Osteoblast (primary cell): ENCODE data around the gene TSSC4. TPM values are rescaled to one million over a fixed set of nuclear protein-coding genes. Genes with fewer than 3 reads are reported as not detected.

Experiments used
- DNase-seq: peaks from one replicate; pipeline ENCODE4 v3.0.0; 2011; ENCODE audit warnings: low spot score, mixed read lengths; ENCODE audit not compliant: insufficient read length; ENCODE audit errors: missing footprints
- H2AFZ ChIP-seq: 2 replicates; pipeline ENCODE4 v1.6.0; 2011; ENCODE audit warnings: mild to moderate bottlenecking, low read length
- H3K27ac ChIP-seq: 2 replicates; pipeline ENCODE4 v1.5.1; 2011; ENCODE audit warnings: mild to moderate bottlenecking, low read depth, low read length, moderate library complexity
- H3K27me3 ChIP-seq: 2 replicates; pipeline ENCODE4 v1.6.0; 2012; ENCODE audit warnings: mild to moderate bottlenecking, control low read depth, inconsistent platforms, low read length, moderate library complexity; ENCODE audit not compliant: insufficient read depth
- H3K36me3 ChIP-seq: 2 replicates; pipeline ENCODE4 v1.5.1; 2011; ENCODE audit warnings: mild to moderate bottlenecking, low read length, control low read depth, moderate library complexity; ENCODE audit not compliant: insufficient read depth
- H3K4me1 ChIP-seq: 2 replicates; pipeline ENCODE4 v1.5.1; 2011; ENCODE audit warnings: mild to moderate bottlenecking, low read length, control low read depth, moderate library complexity; ENCODE audit not compliant: insufficient read depth
- H3K4me2 ChIP-seq: 2 replicates; pipeline ENCODE4 v1.6.0; 2011; ENCODE audit warnings: mild to moderate bottlenecking, low read length; ENCODE audit not compliant: insufficient read depth
- H3K4me3 ChIP-seq: fragments of 200-600 bp; sonication (generic); 3 replicates; pipeline ENCODE4 v1.5.1; 2012; ENCODE audit warnings: mild to moderate bottlenecking, low read length, inconsistent platforms; ENCODE audit not compliant: insufficient read depth
- H3K79me2 ChIP-seq: 2 replicates; pipeline ENCODE4 v1.6.0; 2012; ENCODE audit warnings: mild to moderate bottlenecking, low read length, control low read depth, inconsistent platforms; ENCODE audit not compliant: insufficient read depth
- H3K9me3 ChIP-seq: 2 replicates; pipeline ENCODE4 v1.5.1; 2011; ENCODE audit warnings: low read depth, low read length, control low read depth
- H4K20me1 ChIP-seq: 2 replicates; pipeline ENCODE4 v1.6.0; 2012; ENCODE audit warnings: mild to moderate bottlenecking, low read length, control low read depth; ENCODE audit not compliant: insufficient read depth
- total RNA-seq: library from RNA; depleted of rRNA; stranded (reverse); fragments of >200 nt; gene quantifications from 2 replicates; pipeline ENCODE4 v1.2.3, GENCODE V29; 2012
- TF ChIP-seq, protein P1 (sequence below): IDR thresholded peaks from 2 replicates; pipeline ENCODE4 v1.5.1; 2011; ENCODE audit warnings: mild to moderate bottlenecking, low read depth, low read length, moderate library complexity; ENCODE audit errors: extremely low read depth

The TSSC4 gene
- total RNA-seq, 1 donor = 46.7 TPM

DNA sequence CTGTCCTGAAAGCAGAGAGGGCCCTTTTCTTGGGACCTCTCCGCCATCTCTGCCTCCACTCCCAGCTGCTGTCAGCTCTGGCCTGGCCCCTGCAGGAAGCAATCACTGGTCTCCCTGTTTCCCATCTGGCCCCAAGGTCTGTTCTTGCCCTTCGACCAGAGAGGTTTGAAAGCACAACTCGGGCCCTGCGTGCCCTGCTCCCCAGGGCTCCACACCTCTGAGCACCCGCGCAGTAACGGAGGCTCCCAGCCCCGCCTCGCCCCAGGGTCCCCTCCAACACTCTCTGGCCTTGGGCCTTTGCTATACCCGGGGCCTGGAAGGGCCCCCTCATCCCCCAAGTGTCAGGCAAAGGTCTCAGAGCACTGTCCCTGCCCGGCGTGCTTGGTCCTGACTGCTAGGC lies 31.2 kb upstream of the TSSC4 start:
- Histone ChIP-seq H3K4me3 (no peak overlapping the region), H4K20me1 (no peaks in the 10 kb centered on the region), H3K9me3 (no peaks in the 10 kb centered on the region), H3K27me3 (no peaks in the 10 kb centered on the region), H3K4me1 (no peaks in the 10 kb centered on the region), H3K36me3 (no peaks in the 10 kb centered on the region), H3K79me2 (no peaks in the 10 kb centered on the region), H3K4me2 (no peak overlapping the region), H3K27ac (no peak overlapping the region), H2AFZ (no peak overlapping the region)
- peak; percentile 84 for DNase-seq
- TF ChIP-seq, protein P1, sequence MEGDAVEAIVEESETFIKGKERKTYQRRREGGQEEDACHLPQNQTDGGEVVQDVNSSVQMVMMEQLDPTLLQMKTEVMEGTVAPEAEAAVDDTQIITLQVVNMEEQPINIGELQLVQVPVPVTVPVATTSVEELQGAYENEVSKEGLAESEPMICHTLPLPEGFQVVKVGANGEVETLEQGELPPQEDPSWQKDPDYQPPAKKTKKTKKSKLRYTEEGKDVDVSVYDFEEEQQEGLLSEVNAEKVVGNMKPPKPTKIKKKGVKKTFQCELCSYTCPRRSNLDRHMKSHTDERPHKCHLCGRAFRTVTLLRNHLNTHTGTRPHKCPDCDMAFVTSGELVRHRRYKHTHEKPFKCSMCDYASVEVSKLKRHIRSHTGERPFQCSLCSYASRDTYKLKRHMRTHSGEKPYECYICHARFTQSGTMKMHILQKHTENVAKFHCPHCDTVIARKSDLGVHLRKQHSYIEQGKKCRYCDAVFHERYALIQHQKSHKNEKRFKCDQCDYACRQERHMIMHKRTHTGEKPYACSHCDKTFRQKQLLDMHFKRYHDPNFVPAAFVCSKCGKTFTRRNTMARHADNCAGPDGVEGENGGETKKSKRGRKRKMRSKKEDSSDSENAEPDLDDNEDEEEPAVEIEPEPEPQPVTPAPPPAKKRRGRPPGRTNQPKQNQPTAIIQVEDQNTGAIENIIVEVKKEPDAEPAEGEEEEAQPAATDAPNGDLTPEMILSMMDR = no peak

- Histone ChIP-seq H3K4me3 (no peak overlapping the region), H3K9me3 (no peaks in the 10 kb centered on the region), H3K27ac (no peak overlapping the region), H3K79me2 (no peaks in the 10 kb centered on the region), H4K20me1 (no peaks in the 10 kb centered on the region), H3K4me1 (no peaks in the 10 kb centered on the region), H2AFZ (no peak overlapping the region), H3K27me3 (no peaks in the 10 kb centered on the region), H3K36me3 (no peaks in the 10 kb centered on the region), H3K4me2 (no peak overlapping the region)
- TF ChIP-seq, protein P1 = no peak
- DNase-seq = no peak
Observed at GRCh38 chr11:2369896-2370295, 30.7 kb upstream of the TSSC4 start.

DNA sequence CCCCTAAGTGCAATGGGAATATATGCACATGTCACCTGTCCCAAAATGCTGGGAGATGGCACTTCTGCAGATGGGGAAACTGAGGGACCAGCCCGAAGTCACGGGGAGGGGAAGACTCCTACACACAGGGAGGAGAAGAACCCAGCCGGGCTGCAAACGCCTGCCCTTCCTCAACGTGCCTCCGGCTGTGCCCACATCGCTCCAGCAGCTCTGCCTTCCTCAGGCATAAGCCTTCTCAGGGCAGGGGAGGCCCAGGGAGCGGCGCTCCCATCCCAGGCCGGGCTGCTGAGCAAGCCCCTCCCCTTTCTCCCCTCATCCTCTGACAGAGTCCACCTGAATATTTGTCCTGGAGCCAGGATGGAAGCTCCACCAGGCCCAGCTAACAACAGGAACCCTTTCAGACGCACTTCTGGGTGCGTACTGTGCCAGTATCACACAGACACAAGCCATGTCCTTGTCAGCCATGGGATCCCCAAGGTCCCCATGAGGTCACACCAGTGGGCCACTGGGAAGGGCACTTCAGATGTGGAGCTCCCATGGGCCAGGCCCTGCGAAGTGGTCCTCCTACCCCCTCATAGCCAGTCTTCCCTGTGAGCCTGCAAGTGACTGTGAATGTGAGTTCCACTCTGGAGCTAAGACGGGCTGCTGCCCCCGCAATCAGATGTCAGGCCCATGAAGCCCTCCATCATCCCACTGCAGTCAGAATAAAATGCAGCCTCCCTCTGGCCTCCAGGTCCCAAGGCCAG lies 25.9 kb upstream of the TSSC4 start:
- Histone ChIP-seq H4K20me1 (peaks cover 20% of the 10 kb centered on the region), H3K27me3 (no peaks in the 10 kb centered on the region), H3K4me3 (no peak overlapping the region), H3K4me1 (peaks cover 3% of the 10 kb centered on the region), H3K79me2 (peaks cover 21% of the 10 kb centered on the region), H3K9me3 (no peaks in the 10 kb centered on the region), H3K36me3 (no peaks in the 10 kb centered on the region), H3K27ac (no peak overlapping the region), H2AFZ (no peak overlapping the region), H3K4me2 (no peak overlapping the region)
- DNase-seq = peak; percentile 90
- TF ChIP-seq, protein P1 = no peak

GRCh38 chr11:2375341-2375853 lies 25.2 kb upstream of the TSSC4 start:
- no peaks in the 10 kb centered on the region for H3K36me3 ChIP-seq
- no peak overlapping the region for H3K4me2 ChIP-seq
- TF ChIP-seq, protein P1 = no peak
- peaks cover 11% of the 10 kb centered on the region for H3K4me1 ChIP-seq
- peak; percentile 68 for DNase-seq
- H4K20me1 ChIP-seq = peaks cover 28% of the 10 kb centered on the region
- H3K4me3 ChIP-seq = no peak overlapping the region
- H3K79me2 ChIP-seq = peaks cover 29% of the 10 kb centered on the region
- no peaks in the 10 kb centered on the region for H3K27me3 ChIP-seq
- no peak overlapping the region for H2AFZ ChIP-seq
- H3K9me3 ChIP-seq = no peaks in the 10 kb centered on the region
- no peak overlapping the region for H3K27ac ChIP-seq
